HepG2 (cell line): Measurements from ENCODE around the gene TRIM54. TPM values are rescaled to one million over a fixed set of nuclear protein-coding genes. Genes with fewer than 3 reads are reported as not detected.

Experiments used
- ATF7-NPFF ChIP-seq: sonication (generic); formaldehyde crosslinking; IDR thresholded peaks from 2 replicates; pipeline ENCODE4 v1.8.1; 2023; ENCODE audit warnings: mild to moderate bottlenecking, low read depth, missing genetic modification reagents, moderate library complexity
- GABPA ChIP-seq, 2 experiments: IDR thresholded peaks; 2 replicates each; pipeline ENCODE4 v1.6.1; 2011 to 2016; ENCODE audit warnings: low read depth in 2 of 2, low read length in 1 of 2, missing biosample characterization in 1 of 2, missing genetic modification characterization in 1 of 2
- HDAC2 ChIP-seq: sonication (generic); formaldehyde crosslinking; IDR thresholded peaks from 2 replicates; pipeline ENCODE4 v1.4.0; 2020; ENCODE audit warnings: missing genetic modification reagents
- HNF4G ChIP-seq, 2 experiments: sonication (generic) in 1 of 2; formaldehyde crosslinking in 1 of 2; IDR thresholded peaks; 2 replicates each; pipeline versions ENCODE4 v1.4.0 to v1.6.1; 2011 to 2020; ENCODE audit warnings: borderline replicate concordance in 2 of 2, low read depth in 2 of 2, mild to moderate bottlenecking in 2 of 2, low read length in 1 of 2, missing genetic modification reagents in 1 of 2, moderate library complexity in 1 of 2
- KDM4B ChIP-seq: sonication (generic); formaldehyde crosslinking; IDR thresholded peaks from 2 replicates; pipeline ENCODE4 v1.4.0; 2020; ENCODE audit warnings: missing genetic modification reagents
- KMT2A ChIP-seq: sonication (generic); formaldehyde crosslinking; IDR thresholded peaks from 2 replicates; pipeline ENCODE4 v1.4.0; 2020; ENCODE audit warnings: missing genetic modification reagents
- NFIC ChIP-seq: IDR thresholded peaks from 2 replicates; pipeline ENCODE4 v1.6.1; 2012; ENCODE audit warnings: mild to moderate bottlenecking, low read length, inconsistent platforms
- NKX3-1 ChIP-seq: sonication (generic); formaldehyde crosslinking; IDR thresholded peaks from 2 replicates; pipeline ENCODE4 v1.5.0; 2020; ENCODE audit warnings: missing genetic modification reagents
- RFX1 ChIP-seq: fragments of 450-650 bp; IDR thresholded peaks from 2 replicates; pipeline ENCODE4 v1.6.1; 2017
- ZBTB38 ChIP-seq: sonication (generic); formaldehyde crosslinking; IDR thresholded peaks from 2 replicates; pipeline ENCODE4 v1.5.1; 2020; ENCODE audit warnings: mild to moderate bottlenecking, missing genetic modification reagents
- ZBTB8A ChIP-seq: sonication (generic); formaldehyde crosslinking; IDR thresholded peaks from 2 replicates; pipeline ENCODE4 v1.4.0; 2020; ENCODE audit warnings: mild to moderate bottlenecking, low read depth, missing genetic modification reagents, borderline replicate concordance
- ZFP36L1 ChIP-seq: sonication (generic); formaldehyde crosslinking; IDR thresholded peaks from 2 replicates; pipeline ENCODE4 v1.8.0; 2022; ENCODE audit warnings: mild to moderate bottlenecking, missing genetic modification reagents, moderate library complexity
- ZNF629 ChIP-seq: sonication (generic); formaldehyde crosslinking; conservative IDR thresholded peaks from 2 replicates; pipeline ENCODE4 v1.5.0; 2020; ENCODE audit warnings: missing genetic modification reagents
- polyA plus RNA-seq, 8 experiments: library from polyadenylated mRNA; depleted of rRNA in 3 of 8; stranded (reverse) in 7 of 8; unstranded in 1 of 8; fragments of >200 nt; fragmentation: Illumina TruSeq in 4 of 8; extraction: Trizol in 4 of 8; gene quantifications; 2 replicates each; pipeline versions ENCODE4 v1.2.1 to v1.2.3, GENCODE V29; 2011 to 2016; ENCODE audit warnings: low read depth in 4 of 8, missing spikeins in 1 of 8, mixed read lengths in 1 of 8; ENCODE audit not compliant: insufficient read depth in 1 of 8
- total RNA-seq, 5 experiments: library from RNA; depleted of rRNA; stranded (reverse); fragments of >200 nt; fragmentation: Illumina TruSeq; extraction: Trizol; gene quantifications; 2 replicates each; pipeline ENCODE4 v1.2.3, GENCODE V29; 2016; ENCODE audit warnings: low read depth in 1 of 5
- TF ChIP-seq, protein P1 (sequence below): sonication (generic); formaldehyde crosslinking; IDR thresholded peaks from 2 replicates; pipeline ENCODE4 v1.4.0; 2020; ENCODE audit warnings: missing genetic modification reagents, low read depth, mild to moderate bottlenecking, borderline replicate concordance
- TF ChIP-seq, protein P2 (sequence below): sonication (generic); formaldehyde crosslinking; IDR thresholded peaks from 2 replicates; pipeline ENCODE4 v1.4.0; 2020; ENCODE audit warnings: missing genetic modification reagents, borderline replicate concordance
- TF ChIP-seq, protein P3 (sequence below): sonication (generic); formaldehyde crosslinking; IDR thresholded peaks from 2 replicates; pipeline ENCODE4 v1.4.0; 2020; ENCODE audit warnings: missing genetic modification reagents, borderline replicate concordance

Gene TRIM54
- total and polyA plus RNA-seq, 2 of the 13 experiments (the other 11 are each of a cell fraction or from before 2014, with no cell fraction given) = 0.07 to 0.13 TPM

DNA sequence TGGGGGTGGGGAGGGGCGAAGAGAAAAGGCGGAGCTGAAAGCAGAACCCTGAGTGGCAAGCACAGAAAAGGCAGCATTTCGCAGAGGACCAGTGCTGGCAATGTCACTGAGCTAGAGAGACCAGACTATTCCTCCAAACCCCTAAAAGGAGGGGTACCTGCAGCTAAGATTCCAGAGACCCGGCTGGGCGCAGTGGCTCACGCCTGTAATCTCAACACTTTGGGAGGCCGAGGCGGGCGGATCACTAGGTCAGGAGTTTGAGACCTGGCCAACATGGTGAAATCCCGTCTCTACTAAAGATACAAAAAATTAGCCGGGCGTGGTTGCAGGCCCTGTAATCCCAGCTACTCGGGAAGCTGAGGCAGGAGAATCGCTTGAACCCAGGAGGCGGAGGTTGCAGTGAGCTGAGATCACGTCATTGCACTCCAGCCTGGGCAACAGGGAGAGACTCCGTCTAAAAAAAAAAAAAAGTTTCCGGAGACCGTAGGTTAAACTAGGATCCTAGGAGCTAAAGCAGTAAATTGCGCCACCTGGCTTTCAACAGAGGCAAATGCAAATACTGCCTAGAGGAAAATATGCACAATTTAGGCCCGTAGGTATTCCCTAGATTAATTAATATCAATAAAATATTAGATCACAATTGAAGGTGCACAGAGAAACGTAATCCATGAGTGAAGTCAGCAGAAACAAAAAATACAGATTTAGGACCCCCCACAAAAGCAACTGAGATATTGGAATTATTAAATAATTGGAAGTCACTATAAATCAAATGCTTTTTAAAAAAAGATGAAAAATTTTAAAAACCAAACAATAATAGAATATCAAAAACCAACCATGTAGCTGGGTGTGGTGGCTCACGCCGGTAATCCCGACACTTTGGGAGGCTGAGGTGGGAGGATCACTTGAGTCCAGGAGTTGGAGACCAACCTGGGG is 21.1 kb downstream of the TRIM54 start (continued):
- TF ChIP-seq, protein P1, sequence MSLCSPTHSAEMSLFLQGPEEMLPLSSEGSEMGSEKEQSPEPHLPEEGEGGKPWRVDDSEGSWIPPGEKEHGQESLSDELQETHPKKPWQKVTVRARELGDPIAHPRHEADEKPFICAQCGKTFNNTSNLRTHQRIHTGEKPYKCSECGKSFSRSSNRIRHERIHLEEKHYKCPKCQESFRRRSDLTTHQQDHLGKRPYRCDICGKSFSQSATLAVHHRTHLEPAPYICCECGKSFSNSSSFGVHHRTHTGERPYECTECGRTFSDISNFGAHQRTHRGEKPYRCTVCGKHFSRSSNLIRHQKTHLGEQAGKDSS = 0 out of 2 replicates have a peak, but pooled peaks have one; percentile 11
- TF ChIP-seq, protein P2, sequence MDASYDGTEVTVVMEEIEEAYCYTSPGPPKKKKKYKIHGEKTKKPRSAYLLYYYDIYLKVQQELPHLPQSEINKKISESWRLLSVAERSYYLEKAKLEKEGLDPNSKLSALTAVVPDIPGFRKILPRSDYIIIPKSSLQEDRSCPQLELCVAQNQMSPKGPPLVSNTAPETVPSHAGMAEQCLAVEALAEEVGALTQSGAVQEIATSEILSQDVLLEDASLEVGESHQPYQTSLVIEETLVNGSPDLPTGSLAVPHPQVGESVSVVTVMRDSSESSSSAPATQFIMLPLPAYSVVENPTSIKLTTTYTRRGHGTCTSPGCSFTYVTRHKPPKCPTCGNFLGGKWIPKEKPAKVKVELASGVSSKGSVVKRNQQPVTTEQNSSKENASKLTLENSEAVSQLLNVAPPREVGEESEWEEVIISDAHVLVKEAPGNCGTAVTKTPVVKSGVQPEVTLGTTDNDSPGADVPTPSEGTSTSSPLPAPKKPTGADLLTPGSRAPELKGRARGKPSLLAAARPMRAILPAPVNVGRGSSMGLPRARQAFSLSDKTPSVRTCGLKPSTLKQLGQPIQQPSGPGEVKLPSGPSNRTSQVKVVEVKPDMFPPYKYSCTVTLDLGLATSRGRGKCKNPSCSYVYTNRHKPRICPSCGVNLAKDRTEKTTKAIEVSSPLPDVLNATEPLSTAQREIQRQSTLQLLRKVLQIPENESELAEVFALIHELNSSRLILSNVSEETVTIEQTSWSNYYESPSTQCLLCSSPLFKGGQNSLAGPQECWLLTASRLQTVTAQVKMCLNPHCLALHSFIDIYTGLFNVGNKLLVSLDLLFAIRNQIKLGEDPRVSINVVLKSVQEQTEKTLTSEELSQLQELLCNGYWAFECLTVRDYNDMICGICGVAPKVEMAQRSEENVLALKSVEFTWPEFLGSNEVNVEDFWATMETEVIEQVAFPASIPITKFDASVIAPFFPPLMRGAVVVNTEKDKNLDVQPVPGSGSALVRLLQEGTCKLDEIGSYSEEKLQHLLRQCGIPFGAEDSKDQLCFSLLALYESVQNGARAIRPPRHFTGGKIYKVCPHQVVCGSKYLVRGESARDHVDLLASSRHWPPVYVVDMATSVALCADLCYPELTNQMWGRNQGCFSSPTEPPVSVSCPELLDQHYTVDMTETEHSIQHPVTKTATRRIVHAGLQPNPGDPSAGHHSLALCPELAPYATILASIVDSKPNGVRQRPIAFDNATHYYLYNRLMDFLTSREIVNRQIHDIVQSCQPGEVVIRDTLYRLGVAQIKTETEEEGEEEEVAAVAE (CRISPR knock-in tag) = no peak
- TF ChIP-seq RFX1 = no peak
- TF ChIP-seq HNF4G (IDR thresholded peaks at IDR 0.05; ENCODE audit: borderline replicate concordance, low read depth, low read length) = peak; percentile 31; the same call in 1 of the 2 replicates
- TF ChIP-seq HNF4G (CRISPR knock-in tag; IDR thresholded peaks at IDR 0.05; ENCODE audit: borderline replicate concordance, low read depth) = no peak
- TF ChIP-seq GABPA (IDR thresholded peaks at IDR 0.05; ENCODE audit: low read depth, low read length) = no peak
- TF ChIP-seq GABPA (CRISPR knock-in tag; IDR thresholded peaks at IDR 0.05; ENCODE audit: low read depth) = peak; percentile 69
- TF ChIP-seq ATF7-NPFF (CRISPR knock-in tag) = no peak
- no peak for TF ChIP-seq KDM4B
- TF ChIP-seq ZBTB8A (CRISPR knock-in tag) = no peak
- TF ChIP-seq NKX3-1 (CRISPR knock-in tag) = no peak
- no peak for TF ChIP-seq KMT2A (CRISPR knock-in tag)
- TF ChIP-seq ZNF629 (CRISPR knock-in tag) = no peak
- no peak for TF ChIP-seq ZBTB38 (CRISPR knock-in tag)
- no peak for TF ChIP-seq NFIC
- TF ChIP-seq, protein P3, sequence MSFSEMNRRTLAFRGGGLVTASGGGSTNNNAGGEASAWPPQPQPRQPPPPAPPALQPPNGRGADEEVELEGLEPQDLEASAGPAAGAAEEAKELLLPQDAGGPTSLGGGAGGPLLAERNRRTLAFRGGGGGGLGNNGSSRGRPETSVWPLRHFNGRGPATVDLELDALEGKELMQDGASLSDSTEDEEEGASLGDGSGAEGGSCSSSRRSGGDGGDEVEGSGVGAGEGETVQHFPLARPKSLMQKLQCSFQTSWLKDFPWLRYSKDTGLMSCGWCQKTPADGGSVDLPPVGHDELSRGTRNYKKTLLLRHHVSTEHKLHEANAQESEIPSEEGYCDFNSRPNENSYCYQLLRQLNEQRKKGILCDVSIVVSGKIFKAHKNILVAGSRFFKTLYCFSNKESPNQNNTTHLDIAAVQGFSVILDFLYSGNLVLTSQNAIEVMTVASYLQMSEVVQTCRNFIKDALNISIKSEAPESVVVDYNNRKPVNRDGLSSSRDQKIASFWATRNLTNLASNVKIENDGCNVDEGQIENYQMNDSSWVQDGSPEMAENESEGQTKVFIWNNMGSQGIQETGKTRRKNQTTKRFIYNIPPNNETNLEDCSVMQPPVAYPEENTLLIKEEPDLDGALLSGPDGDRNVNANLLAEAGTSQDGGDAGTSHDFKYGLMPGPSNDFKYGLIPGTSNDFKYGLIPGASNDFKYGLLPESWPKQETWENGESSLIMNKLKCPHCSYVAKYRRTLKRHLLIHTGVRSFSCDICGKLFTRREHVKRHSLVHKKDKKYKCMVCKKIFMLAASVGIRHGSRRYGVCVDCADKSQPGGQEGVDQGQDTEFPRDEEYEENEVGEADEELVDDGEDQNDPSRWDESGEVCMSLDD (CRISPR knock-in tag) = no peak
- TF ChIP-seq HDAC2 (CRISPR knock-in tag) = peak; percentile 49; the same call in 1 of the 2 replicates
- no peak; the same call in 1 of the 2 replicates for TF ChIP-seq ZFP36L1
